Endothelial cell of umbilical vein (primary cell): ENCODE measurements around the gene SORT1. TPM values are rescaled to one million over a fixed set of nuclear protein-coding genes. Genes with fewer than 3 reads are reported as not detected.

Experiments
- BruUV-seq: library from RNA; stranded (reverse); fragments of 400-500 nt; replicated peaks from 2 replicates; lab custom pipeline; 2021; lab: Mats Ljungman, UMichigan
- CTCF ChIA-PET: fragments of 300-600, 350-600 bp; sonication (Branson Sonifier 250); formaldehyde crosslinking; loops from one replicate; lab custom pipeline; 2021; ENCODE audit warnings: antibody characterized with exemption, inconsistent platforms; lab: Charles Lee
- POLR2A ChIA-PET: fragments of 300-600, 350-600 bp; sonication (Branson Sonifier 250); formaldehyde crosslinking; loops from one replicate; lab custom pipeline; 2021; ENCODE audit warnings: antibody characterized with exemption, inconsistent platforms; lab: Charles Lee
- DNase-seq: peaks from one replicate; pipeline ENCODE4 v3.0.0-alpha.2; 2011; ENCODE audit warnings: low read depth, low spot score
- FAIRE-seq: peaks from 2 replicates; lab custom pipeline; 2011; peaks lifted over from hg19 to GRCh38; lab: Jason Lieb, UNC
- H2AFZ ChIP-seq: 2 replicates; pipeline ENCODE4 v1.6.0; 2012; ENCODE audit warnings: low read depth, low read length, control low read depth, inconsistent platforms
- H3K27ac ChIP-seq: 2 replicates; pipeline ENCODE4 v1.5.1; 2011; ENCODE audit warnings: low read depth, mild to moderate bottlenecking, control low read depth, low read length, moderate library complexity; ENCODE audit not compliant: insufficient read depth
- H3K27me3 ChIP-seq, 2 experiments: 2 replicates each; pipeline versions ENCODE4 v1.6.0 to v1.6.1; 2011; ENCODE audit warnings: low read length in 2 of 2, mixed read lengths in 1 of 2; ENCODE audit not compliant: control insufficient read depth in 2 of 2, insufficient read depth in 2 of 2
- H3K36me3 ChIP-seq, 2 experiments: 2 replicates in 1 of 2; 3 replicates in 1 of 2; pipeline ENCODE4 v1.5.1; 2011; ENCODE audit warnings: low read length in 2 of 2, mild to moderate bottlenecking in 1 of 2, moderate library complexity in 1 of 2; ENCODE audit not compliant: control insufficient read depth in 2 of 2, insufficient read depth in 2 of 2; ENCODE audit errors: extremely low read depth in 1 of 2
- H3K4me1 ChIP-seq: 3 replicates; pipeline ENCODE4 v1.5.1; 2011; ENCODE audit warnings: mild to moderate bottlenecking, low read length; ENCODE audit not compliant: control insufficient read depth, insufficient read depth; ENCODE audit errors: extremely low read depth
- H3K4me2 ChIP-seq: 2 replicates; pipeline ENCODE4 v1.6.1; 2011; ENCODE audit warnings: low read length, control low read depth, mixed read lengths; ENCODE audit not compliant: insufficient read depth
- H3K4me3 ChIP-seq, 3 experiments: fragments of 200-600 bp in 1 of 3; sonication (generic), shearing (Covaris generic) in 1 of 3; replicated peaks in 1 of 3; 2 replicates each; pipeline ENCODE4 v1.5.1; 2011 to 2016; ENCODE audit warnings: control low read depth in 3 of 3, low read length in 3 of 3, mild to moderate bottlenecking in 2 of 3, inconsistent platforms in 1 of 3, low read depth in 1 of 3, moderate library complexity in 1 of 3; ENCODE audit not compliant: insufficient read depth in 1 of 3
- H3K79me2 ChIP-seq: 2 replicates; pipeline ENCODE4 v1.6.0; 2012; ENCODE audit warnings: low read length, inconsistent platforms; ENCODE audit not compliant: control insufficient read depth, insufficient read depth
- H3K9ac ChIP-seq: replicated peaks from 2 replicates; pipeline ENCODE3; 2011; ENCODE audit warnings: low read length, control low read depth; ENCODE audit not compliant: insufficient read depth; ENCODE audit errors: extremely low read depth
- H3K9me1 ChIP-seq: replicated peaks from 3 replicates; pipeline ENCODE4 v1.6.0; 2011; ENCODE audit warnings: mild to moderate bottlenecking, low read length; ENCODE audit not compliant: control insufficient read depth, insufficient read depth; ENCODE audit errors: extremely low read depth
- H3K9me3 ChIP-seq: replicated peaks from 2 replicates; pipeline ENCODE4 v1.5.1; 2012; ENCODE audit warnings: low read length, inconsistent platforms; ENCODE audit not compliant: control insufficient read depth, insufficient read depth
- H4K20me1 ChIP-seq: replicated peaks from 2 replicates; pipeline ENCODE3; 2011; ENCODE audit warnings: mild to moderate bottlenecking, low read length; ENCODE audit not compliant: control insufficient read depth, insufficient read depth; ENCODE audit errors: extremely low read depth
- GATA2 ChIP-seq: IDR thresholded peaks from 2 replicates; pipeline ENCODE4 v1.7.0; 2011; ENCODE audit warnings: low read depth, mild to moderate bottlenecking, moderate library complexity, mixed read lengths, low read length; ENCODE audit not compliant: insufficient read length, insufficient read depth
- JUN ChIP-seq: IDR thresholded peaks from 2 replicates; pipeline ENCODE4 v1.6.1; 2011; ENCODE audit warnings: borderline replicate concordance, low read depth; ENCODE audit not compliant: insufficient read length, insufficient read depth
- MYC ChIP-seq: IDR thresholded peaks from one replicate; pipeline ENCODE4 v1.6.1; 2011; ENCODE audit warnings: mild to moderate bottlenecking, low read depth, low read length
- POLR2AphosphoS5 ChIP-seq: IDR thresholded peaks from 2 replicates; pipeline ENCODE4 v1.6.1; 2012; ENCODE audit warnings: low read depth, mild to moderate bottlenecking, control low read depth, low read length, moderate library complexity; ENCODE audit not compliant: insufficient read depth
- dilution Hi-C: fragments of 300-500 bp; cut with MboI; formaldehyde crosslinking; loops from one replicate; pipeline ENCODE4 v1.15.0; 2019; ENCODE audit warnings: low sequenced_read_pairs; ENCODE audit not compliant: extremely low pct_ligation_motif_present
- intact Hi-C: fragments of 100-400 bp; cut with micrococcal nuclease; formaldehyde crosslinking; loops from one replicate; pipeline ENCODE4 v1.10.0; 2022
- polyA plus RNA-seq, 4 experiments: library from polyadenylated mRNA; depleted of rRNA in 3 of 4; stranded (reverse) in 3 of 4; unstranded in 1 of 4; fragments of >200 nt; gene quantifications; 2 replicates each; pipeline versions ENCODE4 v1.2.1 to v1.2.3, GENCODE V29; 2011 to 2012; ENCODE audit warnings: missing spikeins in 1 of 4
- total RNA-seq: library from RNA; stranded (reverse); gene quantifications from 2 replicates; pipeline ENCODE4 v1.2.3, GENCODE V29; 2021
- TF ChIP-seq, protein P1 (sequence below): IDR thresholded peaks from 2 replicates; pipeline ENCODE4 v1.6.1; 2011; ENCODE audit not compliant: insufficient read depth, insufficient read length
- TF ChIP-seq, protein P2 (sequence below), 2 donors: IDR thresholded peaks; 1 replicate in 1 of 2; 2 replicates in 1 of 2; pipeline ENCODE4 v1.5.1; 2011; ENCODE audit warnings: low read length in 2 of 2, mild to moderate bottlenecking in 2 of 2, moderate library complexity in 2 of 2, control low read depth in 1 of 2, inconsistent platforms in 1 of 2, low read depth in 1 of 2; ENCODE audit not compliant: insufficient read depth in 1 of 2; ENCODE audit errors: extremely low read depth in 1 of 2

The SORT1 gene
- total and polyA plus RNA-seq, 2 donors (not counting 3 experiments of a cell fraction or from before 2014, with no cell fraction given) = 6.8 to 17.8 TPM

DNA sequence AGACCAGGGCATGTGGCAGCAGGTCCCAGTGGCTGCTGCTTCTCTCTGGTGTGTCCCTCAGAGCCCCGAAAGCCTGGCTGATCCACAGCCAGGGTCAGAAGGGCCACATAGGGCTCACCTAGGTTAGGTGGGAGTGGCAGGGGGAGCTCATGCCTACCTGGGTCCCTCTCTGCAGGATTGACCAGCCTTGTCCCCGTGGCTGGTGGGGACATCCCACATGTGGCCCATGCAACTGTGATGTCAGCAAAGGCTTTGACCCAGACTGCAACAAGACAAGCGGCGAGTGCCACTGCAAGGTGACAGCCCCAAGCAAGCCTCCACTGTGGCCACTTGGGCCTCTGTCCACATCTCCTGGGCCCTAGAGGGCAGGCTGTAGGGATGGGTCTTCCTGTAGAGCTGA lies 132.7 kb downstream of the SORT1 start:
- no peaks in the 10 kb centered on the region for H3K9me3 ChIP-seq
- no peaks in the 10 kb centered on the region for H3K27me3 ChIP-seq
- no peak overlapping the region for H3K9ac ChIP-seq
- no peaks in the 10 kb centered on the region for H3K9me1 ChIP-seq
- ChIA-PET POLR2A (no interaction called here), CTCF (interaction anchor here (1.0 to 5.5 kb wide), 6 partner anchors 9 to 267 kb away, joined by 3 to 124 read pairs (median 8); partner anchors contain the start of gene SORT1)
- no peaks in the 10 kb centered on the region for H3K79me2 ChIP-seq
- dilution Hi-C loops = no loop called here
- H4K20me1 ChIP-seq = no peaks in the 10 kb centered on the region
- no peak for DNase-seq
- no TSS peak for BruUV-seq
- no peak overlapping the region for H3K4me2 ChIP-seq
- no peak for FAIRE-seq
- no peaks in the 10 kb centered on the region for H3K36me3 ChIP-seq
- TF ChIP-seq POLR2AphosphoS5 (no peak), MYC (no peak), GATA2 (no peak), JUN (no peak)
- TF ChIP-seq, protein P1, sequence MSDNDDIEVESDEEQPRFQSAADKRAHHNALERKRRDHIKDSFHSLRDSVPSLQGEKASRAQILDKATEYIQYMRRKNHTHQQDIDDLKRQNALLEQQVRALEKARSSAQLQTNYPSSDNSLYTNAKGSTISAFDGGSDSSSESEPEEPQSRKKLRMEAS = no peak
- TF ChIP-seq, protein P2, sequence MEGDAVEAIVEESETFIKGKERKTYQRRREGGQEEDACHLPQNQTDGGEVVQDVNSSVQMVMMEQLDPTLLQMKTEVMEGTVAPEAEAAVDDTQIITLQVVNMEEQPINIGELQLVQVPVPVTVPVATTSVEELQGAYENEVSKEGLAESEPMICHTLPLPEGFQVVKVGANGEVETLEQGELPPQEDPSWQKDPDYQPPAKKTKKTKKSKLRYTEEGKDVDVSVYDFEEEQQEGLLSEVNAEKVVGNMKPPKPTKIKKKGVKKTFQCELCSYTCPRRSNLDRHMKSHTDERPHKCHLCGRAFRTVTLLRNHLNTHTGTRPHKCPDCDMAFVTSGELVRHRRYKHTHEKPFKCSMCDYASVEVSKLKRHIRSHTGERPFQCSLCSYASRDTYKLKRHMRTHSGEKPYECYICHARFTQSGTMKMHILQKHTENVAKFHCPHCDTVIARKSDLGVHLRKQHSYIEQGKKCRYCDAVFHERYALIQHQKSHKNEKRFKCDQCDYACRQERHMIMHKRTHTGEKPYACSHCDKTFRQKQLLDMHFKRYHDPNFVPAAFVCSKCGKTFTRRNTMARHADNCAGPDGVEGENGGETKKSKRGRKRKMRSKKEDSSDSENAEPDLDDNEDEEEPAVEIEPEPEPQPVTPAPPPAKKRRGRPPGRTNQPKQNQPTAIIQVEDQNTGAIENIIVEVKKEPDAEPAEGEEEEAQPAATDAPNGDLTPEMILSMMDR (IDR thresholded peaks at IDR 0.05; ENCODE audit: extremely low read depth in 1 of 2, insufficient read depth in 1 of 2, low read depth in 1 of 2, low read length in 2 of 2) = no peak
- H3K4me3 ChIP-seq = no peak overlapping the region
- H3K27ac ChIP-seq = no peak overlapping the region
- H3K4me1 ChIP-seq = no peaks in the 10 kb centered on the region
- H2AFZ ChIP-seq = no peak overlapping the region
- intact Hi-C loops = no loop called here
